Endodermal cell (in vitro differentiated cells): ENCODE measurements around the gene GGNBP2. TPM values are rescaled to one million over a fixed set of nuclear protein-coding genes. Genes with fewer than 3 reads are reported as not detected.

Source experiments
- DNase-seq: peaks from one replicate; pipeline ENCODE4 v3.0.0-alpha.2; 2017
- H3K27ac ChIP-seq: 2 replicates; pipeline ENCODE4 v1.5.1; 2013; ENCODE audit warnings: mild to moderate bottlenecking, low read depth, low read length, moderate library complexity
- H3K27me3 ChIP-seq: 2 replicates; pipeline ENCODE4 v1.6.1; 2013; ENCODE audit warnings: mild to moderate bottlenecking, low read length, moderate library complexity; ENCODE audit not compliant: insufficient read depth, control insufficient read depth, poor library complexity, severe bottlenecking
- H3K36me3 ChIP-seq: 2 replicates; pipeline ENCODE4 v1.7.0; 2013; ENCODE audit warnings: mild to moderate bottlenecking, low read length, moderate library complexity; ENCODE audit not compliant: control insufficient read depth, insufficient read depth
- H3K4me1 ChIP-seq: one replicate; pipeline ENCODE4 v1.7.0; 2013; ENCODE audit warnings: low read length; ENCODE audit not compliant: control insufficient read depth, insufficient read depth
- H3K4me3 ChIP-seq: 2 replicates; pipeline ENCODE4 v1.5.1; 2013; ENCODE audit warnings: mild to moderate bottlenecking, low read length, moderate library complexity
- H3K9ac ChIP-seq: 2 replicates; pipeline ENCODE4 v1.6.1; 2013; ENCODE audit warnings: mild to moderate bottlenecking, low read length, moderate library complexity; ENCODE audit not compliant: poor library complexity, severe bottlenecking; ENCODE audit errors: extremely low read depth
- H3K9me3 ChIP-seq: 2 replicates; pipeline ENCODE4 v1.6.1; 2013; ENCODE audit warnings: mild to moderate bottlenecking, low read length, moderate library complexity; ENCODE audit not compliant: control insufficient read depth
- H3K27ac Mint-ChIP-seq: 2 replicates; pipeline ENCODE4 v1.8.0; 2020; ENCODE audit warnings: mixed read lengths
- H3K27me3 Mint-ChIP-seq: 2 replicates; pipeline ENCODE4 v1.8.0; 2021; ENCODE audit warnings: mild to moderate bottlenecking, mixed read lengths; ENCODE audit not compliant: insufficient read depth
- H3K36me3 Mint-ChIP-seq: 2 replicates; pipeline ENCODE4 v1.8.0; 2020; ENCODE audit warnings: low read depth, mixed read lengths
- H3K4me1 Mint-ChIP-seq: 2 replicates; pipeline ENCODE4 v1.8.0; 2020; ENCODE audit warnings: mixed read lengths
- H3K4me3 Mint-ChIP-seq: 2 replicates; pipeline ENCODE4 v1.8.0; 2020; ENCODE audit warnings: mild to moderate bottlenecking, moderate library complexity, mixed read lengths
- H3K9me3 Mint-ChIP-seq: 2 replicates; pipeline ENCODE4 v1.8.0; 2020; ENCODE audit warnings: mild to moderate bottlenecking, mixed read lengths
- CTCF ChIP-seq: fragments of 200-600 bp; sonication (generic); conservative IDR thresholded peaks from 2 replicates; pipeline ENCODE4 v1.5.0; 2021; ENCODE audit warnings: antibody characterized with exemption, mild to moderate bottlenecking
- WGBS, 2 experiments: methylation state at CpG; one replicate each; pipeline versions ENCODE4 v1.1.5 to v1.1.7; 2013; ENCODE audit warnings: missing lambda C conversion rate in 2 of 2, mixed read lengths in 1 of 2; ENCODE audit not compliant: insufficient coverage in 1 of 2, insufficient read length in 1 of 2; 5-methylcytosine and 5-hydroxymethylcytosine counted together
- total RNA-seq, 2 donors: library from RNA; stranded (reverse); fragmentation: NEBNext Ultra II Directional in 1 of 2; extraction: Animal tissue kit (Norgen Biotek cat#: 25700) in 1 of 2; gene quantifications; 2 replicates in 1 of 2; 3 replicates in 1 of 2; pipeline ENCODE4 v1.2.1, GENCODE V29; 2021

The GGNBP2 gene
- total RNA-seq, 2 donors from 2014 or later: 56.8 to 61.6 TPM

- Mint-ChIP-seq H3K9me3 (no peaks in the 10 kb centered on the region), H3K27me3 (no peaks in the 10 kb centered on the region), H3K4me3 (no peak overlapping the region), H3K27ac (no peak overlapping the region), H3K36me3 (peaks cover 61% of the 10 kb centered on the region), H3K4me1 (no peaks in the 10 kb centered on the region)
- no peak for DNase-seq
- WGBS, 2 experiments: 90 to 96% methylated on average over 4 to 5 of the region's 5 CpGs
- H3K27ac ChIP-seq: no peak overlapping the region
- H3K9me3 ChIP-seq: no peaks in the 10 kb centered on the region
- no peaks in the 10 kb centered on the region for H3K4me1 ChIP-seq
- no peak overlapping the region for H3K9ac ChIP-seq
- no peak overlapping the region for H3K4me3 ChIP-seq
- no peaks in the 10 kb centered on the region for H3K27me3 ChIP-seq
- H3K36me3 ChIP-seq: peaks cover 90% of the 10 kb centered on the region
- no peak for TF ChIP-seq CTCF
Observed at GRCh38 chr17:36512641-36513040, 32.1 kb upstream of the GGNBP2 start.

GRCh38 chr17:36514856-36515255, 29.9 kb upstream of the GGNBP2 start:
- no peak overlapping the region for H3K27ac ChIP-seq
- H3K9me3 ChIP-seq: no peaks in the 10 kb centered on the region
- no peak for TF ChIP-seq CTCF
- 88 to 96% methylated on average over 2 to 3 of the region's 3 CpGs for WGBS, 2 experiments
- DNase-seq: peak; percentile 30
- H3K36me3 Mint-ChIP-seq: peaks cover 63% of the 10 kb centered on the region
- H3K4me3 ChIP-seq: no peak overlapping the region
- no peaks in the 10 kb centered on the region for H3K27me3 Mint-ChIP-seq
- no peak overlapping the region for H3K27ac Mint-ChIP-seq
- H3K9ac ChIP-seq: no peak overlapping the region
- H3K36me3 ChIP-seq: peaks cover 88% of the 10 kb centered on the region
- no peaks in the 10 kb centered on the region for H3K4me1 ChIP-seq
- no peaks in the 10 kb centered on the region for H3K27me3 ChIP-seq
- H3K4me1 Mint-ChIP-seq: peaks cover under 1% of the 10 kb centered on the region
- no peaks in the 10 kb centered on the region for H3K9me3 Mint-ChIP-seq
- H3K4me3 Mint-ChIP-seq: no peak overlapping the region

- DNase-seq: peak; percentile 37
- Histone ChIP-seq H3K9ac (no peak overlapping the region), H3K27ac (no peak overlapping the region), H3K9me3 (no peaks in the 10 kb centered on the region), H3K4me3 (no peak overlapping the region), H3K36me3 (peaks cover 89% of the 10 kb centered on the region), H3K27me3 (no peaks in the 10 kb centered on the region), H3K4me1 (no peaks in the 10 kb centered on the region)
- Mint-ChIP-seq H3K27ac (no peak overlapping the region), H3K9me3 (no peaks in the 10 kb centered on the region), H3K4me1 (peaks cover 2% of the 10 kb centered on the region), H3K36me3 (peaks cover 64% of the 10 kb centered on the region), H3K4me3 (no peak overlapping the region), H3K27me3 (no peaks in the 10 kb centered on the region)
- WGBS, 2 experiments: 93 to 96% methylated on average over 2 to 3 of the region's 4 CpGs
- TF ChIP-seq CTCF: no peak
Observed at GRCh38 chr17:36515837-36516236, 28.9 kb upstream of the GGNBP2 start.
